GM12875 (cell line): ENCODE data around the gene CDCA7.
"Not testable (repeated sequence)": the region's sequence is repeated elsewhere in the genome, so short reads cannot be mapped to it uniquely, and the experiment has no call there.

Experiments used
- H3K4me3 ChIP-seq: one replicate; pipeline ENCODE4 v1.5.1; 2011; ENCODE audit warnings: low read depth, low read length, control low read depth
- CTCF ChIP-seq: IDR thresholded peaks from 2 replicates; pipeline ENCODE4 v1.5.1; 2011; ENCODE audit warnings: low read depth, mild to moderate bottlenecking, control low read depth, inconsistent platforms, low read length, moderate library complexity, borderline replicate concordance; ENCODE audit not compliant: insufficient read depth

The CDCA7 gene

GRCh38 chr2:173414823-173415322 lies 60.2 kb downstream of the CDCA7 start:
- no peak overlapping the region for H3K4me3 ChIP-seq
- no peak for TF ChIP-seq CTCF

GRCh38 chr2:173415431-173416381 lies 61.0 kb downstream of the CDCA7 start:
- no peak overlapping the region for H3K4me3 ChIP-seq
- TF ChIP-seq CTCF: no peak

- not testable (repeated sequence) for H3K4me3 ChIP-seq
Measured at GRCh38 chr2:173416415-173417152, 61.9 kb downstream of the CDCA7 start.

GRCh38 chr2:173417341-173417740 lies 62.7 kb downstream of the CDCA7 start:
- H3K4me3 ChIP-seq: no peak overlapping the region
- no peak for TF ChIP-seq CTCF

- no peak for TF ChIP-seq CTCF
Measured at GRCh38 chr2:173417802-173418201, 63.1 kb downstream of the CDCA7 start.

More at GRCh38 chr2:173417802-173418201, 63.1 kb downstream of the CDCA7 start:
- H3K4me3 ChIP-seq: no peak overlapping the region
